Measurements from ENCODE around the gene CSNK2A2. TPM values are rescaled to one million over a fixed set of nuclear protein-coding genes. Genes with fewer than 3 reads are reported as not detected.
A peak's percentile ranks its signal among the peaks of the same experiment; 100 is the strongest.

CSNK2A2 gene
- total and polyA plus RNA-seq, 4 donors, result 18.6 to 74.7 (median 41.0) TPM

DNA sequence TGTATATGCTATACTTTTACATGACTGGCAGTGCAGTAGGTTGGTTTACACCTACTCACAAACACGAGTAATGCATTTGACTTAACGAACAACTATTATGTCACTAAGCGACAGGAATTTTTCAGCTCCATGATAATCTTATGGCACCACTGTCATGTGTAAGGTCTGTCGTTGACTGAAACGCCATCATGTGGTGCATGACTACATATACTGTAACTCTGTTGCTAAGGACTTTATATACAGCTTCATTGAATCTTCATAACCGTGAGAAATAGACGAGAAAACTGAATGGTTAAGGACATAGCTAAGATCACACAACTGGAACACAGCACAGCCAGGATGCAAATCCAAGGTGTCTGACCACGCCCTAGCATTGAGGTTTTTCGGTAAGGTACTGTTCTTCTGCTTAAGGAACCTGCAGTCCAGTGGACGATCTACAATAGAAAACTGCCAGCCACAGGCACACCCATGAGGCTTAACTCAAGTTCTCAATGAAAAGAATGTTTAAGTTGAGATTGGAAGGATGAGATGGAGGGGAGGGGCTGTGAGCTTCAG is 72.0 kb downstream of the CSNK2A2 start:
- TF ChIP-seq, protein P1, sequence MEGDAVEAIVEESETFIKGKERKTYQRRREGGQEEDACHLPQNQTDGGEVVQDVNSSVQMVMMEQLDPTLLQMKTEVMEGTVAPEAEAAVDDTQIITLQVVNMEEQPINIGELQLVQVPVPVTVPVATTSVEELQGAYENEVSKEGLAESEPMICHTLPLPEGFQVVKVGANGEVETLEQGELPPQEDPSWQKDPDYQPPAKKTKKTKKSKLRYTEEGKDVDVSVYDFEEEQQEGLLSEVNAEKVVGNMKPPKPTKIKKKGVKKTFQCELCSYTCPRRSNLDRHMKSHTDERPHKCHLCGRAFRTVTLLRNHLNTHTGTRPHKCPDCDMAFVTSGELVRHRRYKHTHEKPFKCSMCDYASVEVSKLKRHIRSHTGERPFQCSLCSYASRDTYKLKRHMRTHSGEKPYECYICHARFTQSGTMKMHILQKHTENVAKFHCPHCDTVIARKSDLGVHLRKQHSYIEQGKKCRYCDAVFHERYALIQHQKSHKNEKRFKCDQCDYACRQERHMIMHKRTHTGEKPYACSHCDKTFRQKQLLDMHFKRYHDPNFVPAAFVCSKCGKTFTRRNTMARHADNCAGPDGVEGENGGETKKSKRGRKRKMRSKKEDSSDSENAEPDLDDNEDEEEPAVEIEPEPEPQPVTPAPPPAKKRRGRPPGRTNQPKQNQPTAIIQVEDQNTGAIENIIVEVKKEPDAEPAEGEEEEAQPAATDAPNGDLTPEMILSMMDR (IDR thresholded peaks at IDR 0.05; ENCODE audit: control extremely low read depth, extremely low read depth), result no peak
- no peaks in the 10 kb centered on the region for H3K36me3 ChIP-seq (ENCODE audit: control insufficient read depth in 4 of 4, insufficient read depth in 4 of 4, low read length in 4 of 4)
- WGBS, 2 donors, result 56 to 63% methylated on average over 10 of the region's 10 CpGs
- ATAC-seq (ENCODE audit: insufficient read depth, low FRiP score), result no peak
- peak overlapping the region in 1 of 2 donors; percentile 79 for H3K9ac ChIP-seq (ENCODE audit: insufficient read depth in 1 of 2, low read length in 2 of 2)
- no peak overlapping the region for H3K4me3 ChIP-seq
- DNase-seq, result no peak
- H3K27me3 ChIP-seq (ENCODE audit: control insufficient read depth in 3 of 3, insufficient read depth in 3 of 3, low read length in 2 of 3), result no peaks in the 10 kb centered on the region
- H3K9me3 ChIP-seq (ENCODE audit: control insufficient read depth in 4 of 4, insufficient read depth in 3 of 4, low read length in 3 of 4), result no peaks in the 10 kb centered on the region
- H3K4me1 ChIP-seq (ENCODE audit: control insufficient read depth in 5 of 5, insufficient read depth in 5 of 5, low read length in 5 of 5), result peaks cover 5 to 52% (median 32%) of the 10 kb centered on the region in 5 donors
- peak overlapping the region in 1 of 2 donors; percentile 22 for H3K27ac ChIP-seq (ENCODE audit: low read depth in 1 of 2, low read length in 1 of 2)

DNA sequence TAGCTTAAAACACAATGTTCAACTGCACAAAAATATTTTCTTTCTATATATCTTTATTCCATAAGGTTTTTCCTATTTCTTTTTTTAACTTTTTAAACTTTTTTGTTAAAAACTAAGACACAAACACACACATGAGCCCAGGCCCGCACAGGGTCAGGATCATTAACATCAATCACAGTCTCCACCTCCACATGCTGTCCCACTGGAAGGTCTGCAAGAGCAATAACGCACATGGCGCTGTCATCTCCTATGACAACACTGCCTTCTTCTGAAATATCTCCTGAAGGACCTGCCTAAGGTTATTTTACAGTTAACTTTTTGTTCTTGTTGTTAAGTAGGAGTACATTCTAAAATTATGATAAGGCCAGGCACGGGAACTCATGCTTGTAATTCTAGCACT is 72.9 kb downstream of the CSNK2A2 start:
- ATAC-seq (ENCODE audit: insufficient read depth, low FRiP score) (no peak), DNase-seq (no peak)
- 74 to 88% methylated on average over 4 of the region's 4 CpGs for WGBS, 2 donors
- TF ChIP-seq, protein P1 (IDR thresholded peaks at IDR 0.05; ENCODE audit: control extremely low read depth, extremely low read depth), result no peak
- no peak overlapping the region for H3K9ac ChIP-seq (ENCODE audit: insufficient read depth in 1 of 2, low read length in 2 of 2)
- peaks cover 5 to 60% (median 36%) of the 10 kb centered on the region in 5 donors for H3K4me1 ChIP-seq (ENCODE audit: control insufficient read depth in 5 of 5, insufficient read depth in 5 of 5, low read length in 5 of 5)
- H3K9me3 ChIP-seq (ENCODE audit: control insufficient read depth in 4 of 4, insufficient read depth in 3 of 4, low read length in 3 of 4), result no peaks in the 10 kb centered on the region
- H3K4me3 ChIP-seq, result no peak overlapping the region
- H3K27me3 ChIP-seq (ENCODE audit: control insufficient read depth in 3 of 3, insufficient read depth in 3 of 3, low read length in 2 of 3), result no peaks in the 10 kb centered on the region
- no peaks in the 10 kb centered on the region for H3K36me3 ChIP-seq (ENCODE audit: control insufficient read depth in 4 of 4, insufficient read depth in 4 of 4, low read length in 4 of 4)
- H3K27ac ChIP-seq (ENCODE audit: low read depth in 1 of 2, low read length in 1 of 2), result peak overlapping the region in 1 of 2 donors; percentile 10

DNA sequence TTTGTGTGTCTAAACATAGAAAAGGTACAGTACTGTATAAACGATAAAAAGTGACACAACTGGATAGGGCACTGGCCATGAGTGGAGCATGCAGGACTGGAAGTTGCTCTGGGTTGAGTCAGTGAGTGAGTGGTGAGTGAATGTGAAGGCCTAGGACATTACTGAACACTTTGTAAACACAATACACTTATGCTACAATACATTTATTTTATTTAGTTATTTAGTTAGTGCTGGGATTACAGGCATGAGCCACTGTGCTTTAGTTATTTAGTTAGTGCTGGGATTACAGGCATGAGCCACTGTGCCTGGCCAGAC is 73.3 kb downstream of the CSNK2A2 start:
- H3K27ac ChIP-seq (ENCODE audit: low read depth in 1 of 2, low read length in 1 of 2), result no peak overlapping the region
- no peak for DNase-seq
- no peak overlapping the region for H3K9ac ChIP-seq (ENCODE audit: insufficient read depth in 1 of 2, low read length in 2 of 2)
- WGBS, 2 donors, result 19 to 86% methylated on average over 1 of the region's 1 CpG
- H3K4me3 ChIP-seq, result no peak overlapping the region
- no peak for ATAC-seq (ENCODE audit: insufficient read depth, low FRiP score)
- no peaks in the 10 kb centered on the region for H3K9me3 ChIP-seq (ENCODE audit: control insufficient read depth in 4 of 4, insufficient read depth in 3 of 4, low read length in 3 of 4)
- no peaks in the 10 kb centered on the region for H3K27me3 ChIP-seq (ENCODE audit: control insufficient read depth in 3 of 3, insufficient read depth in 3 of 3, low read length in 2 of 3)
- H3K36me3 ChIP-seq (ENCODE audit: control insufficient read depth in 4 of 4, insufficient read depth in 4 of 4, low read length in 4 of 4), result no peaks in the 10 kb centered on the region
- peaks cover 6 to 64% (median 39%) of the 10 kb centered on the region in 5 donors for H3K4me1 ChIP-seq (ENCODE audit: control insufficient read depth in 5 of 5, insufficient read depth in 5 of 5, low read length in 5 of 5)
- TF ChIP-seq, protein P1 (IDR thresholded peaks at IDR 0.05; ENCODE audit: control extremely low read depth, extremely low read depth), result no peak

Data from lung (tissue), 12 donors.